ENCODE measurements around the gene CXCL11.
"Not testable (repeated sequence)": the region's sequence is repeated elsewhere in the genome, so short reads cannot be mapped to it uniquely, and the experiment has no call there.

CXCL11 gene

GRCh38 chr4:76001700-76002099 lies 34.2 kb downstream of the CXCL11 start:
- H3K4me1 ChIP-seq (ENCODE audit: low read depth, poor library complexity, severe bottlenecking) = peaks cover 10% of the 10 kb centered on the region
- no peak for TF ChIP-seq CTCF (conservative IDR thresholded peaks at IDR 0.05; ENCODE audit: low read depth, low read length)
- H2AFZ ChIP-seq (ENCODE audit: low read depth) = no peak overlapping the region
- H3K36me3 ChIP-seq (ENCODE audit: insufficient read depth) = no peaks in the 10 kb centered on the region
- H3K4me3 ChIP-seq (IDR thresholded peaks at IDR 0.05; ENCODE audit: insufficient read depth, low read depth, low read length) = no peak overlapping the region
- H3K27ac ChIP-seq = no peak overlapping the region
- H3K79me2 ChIP-seq (ENCODE audit: insufficient read depth, low read depth) = no peaks in the 10 kb centered on the region
- H3K4me2 ChIP-seq = no peak overlapping the region
- no peak overlapping the region for H3K9ac ChIP-seq
- H3K27me3 ChIP-seq (ENCODE audit: insufficient read depth, low read depth) = no peaks in the 10 kb centered on the region
- no peaks in the 10 kb centered on the region for H4K20me1 ChIP-seq (ENCODE audit: insufficient read depth)

GRCh38 chr4:76000279-76000678 lies 35.6 kb downstream of the CXCL11 start:
- no peak overlapping the region for H3K4me2 ChIP-seq
- H3K79me2 ChIP-seq (ENCODE audit: insufficient read depth, low read depth) = no peaks in the 10 kb centered on the region
- H4K20me1 ChIP-seq (ENCODE audit: insufficient read depth) = no peaks in the 10 kb centered on the region
- H3K36me3 ChIP-seq (ENCODE audit: insufficient read depth) = no peaks in the 10 kb centered on the region
- H3K9ac ChIP-seq = no peak overlapping the region
- H2AFZ ChIP-seq (ENCODE audit: low read depth) = no peak overlapping the region
- no peak overlapping the region for H3K4me3 ChIP-seq (IDR thresholded peaks at IDR 0.05; ENCODE audit: insufficient read depth, low read depth, low read length)
- H3K27ac ChIP-seq = no peak overlapping the region
- peaks cover 10% of the 10 kb centered on the region for H3K4me1 ChIP-seq (ENCODE audit: low read depth, poor library complexity, severe bottlenecking)
- no peaks in the 10 kb centered on the region for H3K27me3 ChIP-seq (ENCODE audit: insufficient read depth, low read depth)
- TF ChIP-seq CTCF (conservative IDR thresholded peaks at IDR 0.05; ENCODE audit: low read depth, low read length) = no peak

- not testable (repeated sequence) for H3K79me2 ChIP-seq (ENCODE audit: insufficient read depth, low read depth); H4K20me1 ChIP-seq (ENCODE audit: insufficient read depth); H3K4me3 ChIP-seq (IDR thresholded peaks at IDR 0.05; ENCODE audit: insufficient read depth, low read depth, low read length); H3K27me3 ChIP-seq (ENCODE audit: insufficient read depth, low read depth); H3K4me1 ChIP-seq (ENCODE audit: low read depth, poor library complexity, severe bottlenecking); H3K4me2 ChIP-seq; H3K9ac ChIP-seq; H3K27ac ChIP-seq; H2AFZ ChIP-seq (ENCODE audit: low read depth); H3K36me3 ChIP-seq (ENCODE audit: insufficient read depth)
Observed at GRCh38 chr4:75998525-75999147, 37.2 kb downstream of the CXCL11 start.

- Histone ChIP-seq H3K27ac (no peak overlapping the region), H3K4me1 (ENCODE audit: low read depth, poor library complexity, severe bottlenecking) (peaks cover 9% of the 10 kb centered on the region), H3K36me3 (ENCODE audit: insufficient read depth) (no peaks in the 10 kb centered on the region), H3K4me2 (no peak overlapping the region), H3K79me2 (ENCODE audit: insufficient read depth, low read depth) (no peaks in the 10 kb centered on the region), H2AFZ (ENCODE audit: low read depth) (no peak overlapping the region), H3K4me3 (IDR thresholded peaks at IDR 0.05; ENCODE audit: insufficient read depth, low read depth, low read length) (no peak overlapping the region), H3K27me3 (ENCODE audit: insufficient read depth, low read depth) (no peaks in the 10 kb centered on the region), H4K20me1 (ENCODE audit: insufficient read depth) (no peaks in the 10 kb centered on the region), H3K9ac (no peak overlapping the region)
- TF ChIP-seq CTCF (conservative IDR thresholded peaks at IDR 0.05; ENCODE audit: low read depth, low read length) = no peak
Observed at GRCh38 chr4:75997946-75998345, 37.9 kb downstream of the CXCL11 start.

- Histone ChIP-seq H3K4me2 (no peak overlapping the region), H3K27me3 (ENCODE audit: insufficient read depth, low read depth) (no peaks in the 10 kb centered on the region), H2AFZ (ENCODE audit: low read depth) (no peak overlapping the region), H3K36me3 (ENCODE audit: insufficient read depth) (no peaks in the 10 kb centered on the region), H3K4me3 (IDR thresholded peaks at IDR 0.05; ENCODE audit: insufficient read depth, low read depth, low read length) (no peak overlapping the region), H3K9ac (no peak overlapping the region), H4K20me1 (ENCODE audit: insufficient read depth) (no peaks in the 10 kb centered on the region), H3K27ac (no peak overlapping the region), H3K79me2 (ENCODE audit: insufficient read depth, low read depth) (no peaks in the 10 kb centered on the region), H3K4me1 (ENCODE audit: low read depth, poor library complexity, severe bottlenecking) (peaks cover under 1% of the 10 kb centered on the region)
- TF ChIP-seq CTCF (conservative IDR thresholded peaks at IDR 0.05; ENCODE audit: low read depth, low read length) = no peak
Observed at GRCh38 chr4:75997081-75997480, 38.8 kb downstream of the CXCL11 start.
